GM18511 (cell line): ENCODE measurements around the gene ABHD4.

Source experiments
- ATAC-seq: cut with Tn5 transposase; IDR thresholded peaks from one replicate; pipeline ENCODE4 v1.9.1; 2021; ENCODE audit warnings: mild to moderate bottlenecking, moderate library complexity; ENCODE audit not compliant: unreplicated experiment

ABHD4 gene

GRCh38 chr14:22658946-22659345 lies 60.8 kb downstream of the ABHD4 start:
- ATAC-seq, result no peak

GRCh38 chr14:22660654-22661053 lies 62.6 kb downstream of the ABHD4 start:
- no peak for ATAC-seq
